ENCODE data around the gene DQX1.
"Not testable (repeated sequence)": the region's sequence is repeated elsewhere in the genome, so short reads cannot be mapped to it uniquely, and the experiment has no call there.

The DQX1 gene

GRCh38 chr2:74525717-74526648, at the start of gene DQX1:
DQX1 (minus strand) TSS chr2:74526231; CDS start chr2:74525729, 502 bp downstream.
- DNase-seq: peak in 1 of 3 experiments; percentile 39

GRCh38 chr2:74575320-74575719, 49.3 kb upstream of the DQX1 start:
- DNase-seq: no peak

GRCh38 chr2:74573747-74574562, 47.9 kb upstream of the DQX1 start:
- no peak for DNase-seq

- no peak for DNase-seq
Measured at GRCh38 chr2:74572178-74572925, 46.3 kb upstream of the DQX1 start.

- no peak for DNase-seq
Measured at GRCh38 chr2:74571058-74571457, 45.0 kb upstream of the DQX1 start.

GRCh38 chr2:74569686-74570085, 43.7 kb upstream of the DQX1 start:
- DNase-seq: no peak

GRCh38 chr2:74567881-74568280, 41.9 kb upstream of the DQX1 start:
- DNase-seq: no peak

- DNase-seq: no peak
Measured at GRCh38 chr2:74566754-74567085, 40.7 kb upstream of the DQX1 start.

GRCh38 chr2:74566076-74566753, 40.2 kb upstream of the DQX1 start:
- DNase-seq: no peak

GRCh38 chr2:74564222-74564621, 38.2 kb upstream of the DQX1 start:
- DNase-seq: no peak

GRCh38 chr2:74562126-74562775, 36.2 kb upstream of the DQX1 start:
- no peak for DNase-seq

GRCh38 chr2:74561022-74561421, 35.0 kb upstream of the DQX1 start:
- DNase-seq: not testable (repeated sequence)

GRCh38 chr2:74560591-74560990, 34.6 kb upstream of the DQX1 start:
- no peak for DNase-seq

GRCh38 chr2:74559912-74560311, 33.9 kb upstream of the DQX1 start:
- DNase-seq: peak in 2 of 3 experiments; percentile 49 to 80

GRCh38 chr2:74558284-74559230, 32.5 kb upstream of the DQX1 start:
- DNase-seq: peak in 1 of 3 experiments; percentile 57

- no peak for DNase-seq
Measured at GRCh38 chr2:74556831-74557370, 30.9 kb upstream of the DQX1 start.

- DNase-seq: no peak
Measured at GRCh38 chr2:74556159-74556558, 30.1 kb upstream of the DQX1 start.

- no peak for DNase-seq
Measured at GRCh38 chr2:74555610-74556103, 29.6 kb upstream of the DQX1 start.

- no peak for DNase-seq
Measured at GRCh38 chr2:74554820-74555531, 28.9 kb upstream of the DQX1 start.
